ENCODE results near the gene SEC31B. TPM values are rescaled to one million over a fixed set of nuclear protein-coding genes. Genes with fewer than 3 reads are reported as not detected.

SEC31B gene
- polyA plus RNA-seq, 1 donor (not counting 4 experiments of a cell fraction or from before 2014, with no cell fraction given) = 4.9 TPM

GRCh38 chr10:100524638-100525037 lies 5.0 kb upstream of the SEC31B start:
- Histone ChIP-seq H3K4me2 (ENCODE audit: control insufficient read depth, extremely low read depth, insufficient read depth, low read depth, low read length) (no peak overlapping the region), H3K4me3 (ENCODE audit: control insufficient read depth in 2 of 3, extremely low read depth in 1 of 3, insufficient read depth in 2 of 3, low read depth in 1 of 3, low read length in 3 of 3) (no peak overlapping the region), H2AFZ (ENCODE audit: control insufficient read depth, low read length) (no peak overlapping the region), H3K36me3 (ENCODE audit: control insufficient read depth in 2 of 2, extremely low read depth in 1 of 2, insufficient read depth in 2 of 2, low read length in 2 of 2) (peaks cover 14 to 28% of the 10 kb centered on the region in 2 experiments), H4K20me1 (ENCODE audit: control insufficient read depth, extremely low read depth, insufficient read depth, low read length) (no peaks in the 10 kb centered on the region), H3K79me2 (ENCODE audit: control insufficient read depth, insufficient read depth, low read length) (peaks cover 16% of the 10 kb centered on the region), H3K9ac (ENCODE audit: control insufficient read depth, extremely low read depth, insufficient read depth, low read length) (no peak overlapping the region), H3K4me1 (ENCODE audit: control insufficient read depth, extremely low read depth, insufficient read depth, low read length) (peaks cover 9% of the 10 kb centered on the region), H3K27ac (ENCODE audit: control insufficient read depth, insufficient read depth, low read length) (no peak overlapping the region), H3K27me3 (ENCODE audit: control insufficient read depth, extremely low read depth, insufficient read depth, low read length) (no peaks in the 10 kb centered on the region), H3K9me3 (ENCODE audit: control insufficient read depth, low read depth, low read length) (no peaks in the 10 kb centered on the region), H3K9me1 (ENCODE audit: control insufficient read depth, extremely low read depth, insufficient read depth, low read length) (no peaks in the 10 kb centered on the region)
- FAIRE-seq (no peak), DNase-seq (ENCODE audit: low read depth, low spot score) (no peak)
- no peak for TF ChIP-seq EZH2 (IDR thresholded peaks at IDR 0.05; ENCODE audit: low read length)
- TF ChIP-seq, protein P1, sequence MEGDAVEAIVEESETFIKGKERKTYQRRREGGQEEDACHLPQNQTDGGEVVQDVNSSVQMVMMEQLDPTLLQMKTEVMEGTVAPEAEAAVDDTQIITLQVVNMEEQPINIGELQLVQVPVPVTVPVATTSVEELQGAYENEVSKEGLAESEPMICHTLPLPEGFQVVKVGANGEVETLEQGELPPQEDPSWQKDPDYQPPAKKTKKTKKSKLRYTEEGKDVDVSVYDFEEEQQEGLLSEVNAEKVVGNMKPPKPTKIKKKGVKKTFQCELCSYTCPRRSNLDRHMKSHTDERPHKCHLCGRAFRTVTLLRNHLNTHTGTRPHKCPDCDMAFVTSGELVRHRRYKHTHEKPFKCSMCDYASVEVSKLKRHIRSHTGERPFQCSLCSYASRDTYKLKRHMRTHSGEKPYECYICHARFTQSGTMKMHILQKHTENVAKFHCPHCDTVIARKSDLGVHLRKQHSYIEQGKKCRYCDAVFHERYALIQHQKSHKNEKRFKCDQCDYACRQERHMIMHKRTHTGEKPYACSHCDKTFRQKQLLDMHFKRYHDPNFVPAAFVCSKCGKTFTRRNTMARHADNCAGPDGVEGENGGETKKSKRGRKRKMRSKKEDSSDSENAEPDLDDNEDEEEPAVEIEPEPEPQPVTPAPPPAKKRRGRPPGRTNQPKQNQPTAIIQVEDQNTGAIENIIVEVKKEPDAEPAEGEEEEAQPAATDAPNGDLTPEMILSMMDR (optimal IDR thresholded peaks at IDR 0.05 in 1 of 3, IDR thresholded peaks at IDR 0.05 in 1 of 3, conservative IDR thresholded peaks at IDR 0.05 in 1 of 3; ENCODE audit: extremely low read depth in 1 of 3, insufficient read depth in 2 of 3, low read length in 3 of 3) = peak in 1 of 3 experiments; percentile 2
- dilution Hi-C loops (cut with MboI; ENCODE audit: extremely low pct_ligation_motif_present, low sequenced_read_pairs) = no loop called here

GRCh38 chr10:100524206-100524605 lies 4.5 kb upstream of the SEC31B start:
- DNase-seq (ENCODE audit: low read depth, low spot score) (no peak), FAIRE-seq (no peak)
- dilution Hi-C loops (cut with MboI; ENCODE audit: extremely low pct_ligation_motif_present, low sequenced_read_pairs) = no loop called here
- peaks cover 14 to 28% of the 10 kb centered on the region in 2 experiments for H3K36me3 ChIP-seq (ENCODE audit: control insufficient read depth in 2 of 2, extremely low read depth in 1 of 2, insufficient read depth in 2 of 2, low read length in 2 of 2)
- H3K9me1 ChIP-seq (ENCODE audit: control insufficient read depth, extremely low read depth, insufficient read depth, low read length) = no peaks in the 10 kb centered on the region
- no peak overlapping the region for H3K9ac ChIP-seq (ENCODE audit: control insufficient read depth, extremely low read depth, insufficient read depth, low read length)
- no peak for TF ChIP-seq EZH2 (IDR thresholded peaks at IDR 0.05; ENCODE audit: low read length)
- TF ChIP-seq, protein P1 (optimal IDR thresholded peaks at IDR 0.05 in 1 of 3, IDR thresholded peaks at IDR 0.05 in 1 of 3, conservative IDR thresholded peaks at IDR 0.05 in 1 of 3; ENCODE audit: extremely low read depth in 1 of 3, insufficient read depth in 2 of 3, low read length in 3 of 3) = no peak
- no peak overlapping the region for H2AFZ ChIP-seq (ENCODE audit: control insufficient read depth, low read length)
- H3K79me2 ChIP-seq (ENCODE audit: control insufficient read depth, insufficient read depth, low read length) = peaks cover 11% of the 10 kb centered on the region
- no peak overlapping the region for H3K27ac ChIP-seq (ENCODE audit: control insufficient read depth, insufficient read depth, low read length)
- no peak overlapping the region for H3K4me2 ChIP-seq (ENCODE audit: control insufficient read depth, extremely low read depth, insufficient read depth, low read depth, low read length)
- H3K4me1 ChIP-seq (ENCODE audit: control insufficient read depth, extremely low read depth, insufficient read depth, low read length) = peaks cover 9% of the 10 kb centered on the region
- H3K27me3 ChIP-seq (ENCODE audit: control insufficient read depth, extremely low read depth, insufficient read depth, low read length) = no peaks in the 10 kb centered on the region
- H3K9me3 ChIP-seq (ENCODE audit: control insufficient read depth, low read depth, low read length) = no peaks in the 10 kb centered on the region
- no peaks in the 10 kb centered on the region for H4K20me1 ChIP-seq (ENCODE audit: control insufficient read depth, extremely low read depth, insufficient read depth, low read length)
- no peak overlapping the region for H3K4me3 ChIP-seq (ENCODE audit: control insufficient read depth in 2 of 3, extremely low read depth in 1 of 3, insufficient read depth in 2 of 3, low read depth in 1 of 3, low read length in 3 of 3)
